Tongue (tissue), 2 donors: ENCODE measurements around the gene SLC22A24. TPM values are rescaled to one million over a fixed set of nuclear protein-coding genes. Genes with fewer than 3 reads are reported as not detected.
"Not testable (repeated sequence)": the region's sequence is repeated elsewhere in the genome, so short reads cannot be mapped to it uniquely, and the experiment has no call there.

Experiments used
- DNase-seq: peaks from one replicate; pipeline ENCODE4 v3.0.0-alpha.2; 2015
- total RNA-seq: library from RNA; depleted of rRNA; stranded (reverse); fragments of >200 nt; gene quantifications from one replicate; pipeline ENCODE4 v1.2.3, GENCODE V29; 2014

Gene SLC22A24
- not detected for total RNA-seq

GRCh38 chr11:63144121-63144520 lies at the start of gene SLC22A24:
Gene SLC22A24 (minus strand): TSS chr11:63144221. CDS start chr11:63143779, 442 bp downstream.
- DNase-seq, result no peak

- no peak for DNase-seq
Measured at GRCh38 chr11:63180536-63180935, 36.5 kb upstream of the SLC22A24 start.

- DNase-seq, result no peak
Measured at GRCh38 chr11:63179432-63180041, 35.5 kb upstream of the SLC22A24 start.

- DNase-seq, result no peak
Measured at GRCh38 chr11:63177872-63178271, 33.9 kb upstream of the SLC22A24 start.

GRCh38 chr11:63165706-63166310 lies 21.8 kb upstream of the SLC22A24 start:
- no peak for DNase-seq

- DNase-seq, result no peak
Measured at GRCh38 chr11:63155794-63156193, 11.8 kb upstream of the SLC22A24 start.

GRCh38 chr11:63146581-63146980 lies 2.6 kb upstream of the SLC22A24 start:
- no peak for DNase-seq

- DNase-seq, result no peak
Measured at GRCh38 chr11:63142459-63142858, 1.6 kb downstream of the SLC22A24 start.

- DNase-seq, result no peak
Measured at GRCh38 chr11:63132985-63133775, 10.8 kb downstream of the SLC22A24 start.

GRCh38 chr11:63099555-63099954 lies 44.5 kb downstream of the SLC22A24 start:
- no peak for DNase-seq

- DNase-seq, result no peak
Measured at GRCh38 chr11:63080682-63081081, 63.3 kb downstream of the SLC22A24 start.

GRCh38 chr11:63046203-63046602 lies 97.8 kb downstream of the SLC22A24 start:
- DNase-seq, result not testable (repeated sequence)

- DNase-seq, result no peak
Measured at GRCh38 chr11:63042596-63042995, 101.4 kb downstream of the SLC22A24 start.

- no peak for DNase-seq
Measured at GRCh38 chr11:63032457-63032856, 111.6 kb downstream of the SLC22A24 start.

Other genes starting within 250 kb of the SLC22A24 start
- gene CHRM1, start 222.9 kb downstream of the SLC22A24 start, total RNA-seq, result 0.10 TPM
- not detected for gene SLC22A6, start 159.3 kb downstream of the SLC22A24 start, total RNA-seq
- gene SLC22A8, start 128.4 kb downstream of the SLC22A24 start, total RNA-seq, result not detected
- not detected for gene SLC22A25, start 99.4 kb upstream of the SLC22A24 start, total RNA-seq
- not detected for gene SLC22A9, start 225.6 kb upstream of the SLC22A24 start, total RNA-seq